Osteocyte (in vitro differentiated cells): ENCODE data around the gene HLA-G. TPM values are rescaled to one million over a fixed set of nuclear protein-coding genes. Genes with fewer than 3 reads are reported as not detected.
"Not testable (repeated sequence)": the region's sequence is repeated elsewhere in the genome, so short reads cannot be mapped to it uniquely, and the experiment has no call there.

Experiments
- DNase-seq: peaks from one replicate; pipeline ENCODE4 v3.0.0; 2021; ENCODE audit warnings: mixed read lengths; ENCODE audit not compliant: unreplicated experiment; ENCODE audit errors: extremely low spot score
- H3K27ac Mint-ChIP-seq: one replicate; pipeline ENCODE4 v1.8.0; 2021; ENCODE audit warnings: mild to moderate bottlenecking, mixed read lengths; ENCODE audit not compliant: unreplicated experiment
- H3K27me3 Mint-ChIP-seq: one replicate; pipeline ENCODE4 v1.8.0; 2021; ENCODE audit warnings: mixed read lengths; ENCODE audit not compliant: unreplicated experiment
- H3K36me3 Mint-ChIP-seq: one replicate; pipeline ENCODE4 v1.8.0; 2021; ENCODE audit warnings: mixed read lengths; ENCODE audit not compliant: unreplicated experiment
- H3K4me1 Mint-ChIP-seq: one replicate; pipeline ENCODE4 v1.8.0; 2021; ENCODE audit warnings: mixed read lengths; ENCODE audit not compliant: unreplicated experiment
- H3K4me3 Mint-ChIP-seq: one replicate; pipeline ENCODE4 v1.8.0; 2021; ENCODE audit warnings: mild to moderate bottlenecking, moderate library complexity, mixed read lengths; ENCODE audit not compliant: unreplicated experiment
- H3K9me3 Mint-ChIP-seq: one replicate; pipeline ENCODE4 v1.8.0; 2021; ENCODE audit warnings: mixed read lengths; ENCODE audit not compliant: unreplicated experiment
- total RNA-seq: library from RNA; stranded (reverse); gene quantifications from 2 replicates; pipeline ENCODE4 v1.2.1, GENCODE V29; 2021
- TF ChIP-seq, protein P1 (sequence below): fragments of 200-600 bp; sonication (generic); IDR thresholded peaks from 2 replicates; pipeline ENCODE4 v1.5.0; 2021; ENCODE audit warnings: antibody characterized with exemption, mild to moderate bottlenecking, moderate library complexity

HLA-G gene
- total RNA-seq, 1 donor from 2014 or later = 0.32 TPM

- Mint-ChIP-seq H3K9me3 (no peaks in the 10 kb centered on the region), H3K4me1 (no peaks in the 10 kb centered on the region), H3K36me3 (no peaks in the 10 kb centered on the region), H3K27ac (no peak overlapping the region), H3K4me3 (no peak overlapping the region), H3K27me3 (no peaks in the 10 kb centered on the region)
- TF ChIP-seq, protein P1, sequence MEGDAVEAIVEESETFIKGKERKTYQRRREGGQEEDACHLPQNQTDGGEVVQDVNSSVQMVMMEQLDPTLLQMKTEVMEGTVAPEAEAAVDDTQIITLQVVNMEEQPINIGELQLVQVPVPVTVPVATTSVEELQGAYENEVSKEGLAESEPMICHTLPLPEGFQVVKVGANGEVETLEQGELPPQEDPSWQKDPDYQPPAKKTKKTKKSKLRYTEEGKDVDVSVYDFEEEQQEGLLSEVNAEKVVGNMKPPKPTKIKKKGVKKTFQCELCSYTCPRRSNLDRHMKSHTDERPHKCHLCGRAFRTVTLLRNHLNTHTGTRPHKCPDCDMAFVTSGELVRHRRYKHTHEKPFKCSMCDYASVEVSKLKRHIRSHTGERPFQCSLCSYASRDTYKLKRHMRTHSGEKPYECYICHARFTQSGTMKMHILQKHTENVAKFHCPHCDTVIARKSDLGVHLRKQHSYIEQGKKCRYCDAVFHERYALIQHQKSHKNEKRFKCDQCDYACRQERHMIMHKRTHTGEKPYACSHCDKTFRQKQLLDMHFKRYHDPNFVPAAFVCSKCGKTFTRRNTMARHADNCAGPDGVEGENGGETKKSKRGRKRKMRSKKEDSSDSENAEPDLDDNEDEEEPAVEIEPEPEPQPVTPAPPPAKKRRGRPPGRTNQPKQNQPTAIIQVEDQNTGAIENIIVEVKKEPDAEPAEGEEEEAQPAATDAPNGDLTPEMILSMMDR = no peak
- no peak for DNase-seq
These were observed 47.6 kb downstream of the HLA-G start for GRCh38 chr6:29875257-29875656.

- not testable (repeated sequence) for H3K4me1 Mint-ChIP-seq, DNase-seq, H3K27ac Mint-ChIP-seq, H3K36me3 Mint-ChIP-seq, H3K27me3 Mint-ChIP-seq, H3K9me3 Mint-ChIP-seq, H3K4me3 Mint-ChIP-seq
These were observed 48.1 kb downstream of the HLA-G start for GRCh38 chr6:29875734-29876133.

Other genes with a start within 250 kb of the HLA-G start
- not detected in 2 replicates for gene OR2H2, start 242.7 kb upstream of the HLA-G start, total RNA-seq
- gene GABBR1, start 194.6 kb upstream of the HLA-G start, total RNA-seq = 80.4 and 93.6 TPM in 2 replicates
- not detected in 2 replicates for gene MOG, start 170.7 kb upstream of the HLA-G start, total RNA-seq
- gene ZFP57, start 146.7 kb upstream of the HLA-G start, total RNA-seq = not detected in 2 replicates
- 11.4 and 12.5 TPM in 2 replicates for gene HLA-F, start 104.4 kb upstream of the HLA-G start, total RNA-seq
- gene HLA-A, start 114.7 kb downstream of the HLA-G start, total RNA-seq = 293 and 316 TPM in 2 replicates
- gene POLR1H, start 233.4 kb downstream of the HLA-G start, total RNA-seq = 20.1 and 20.4 TPM in 2 replicates
- gene PPP1R11, start 239.4 kb downstream of the HLA-G start, total RNA-seq = 46.8 and 52.9 TPM in 2 replicates
- not detected in 2 replicates for gene RNF39, start 247.9 kb downstream of the HLA-G start, total RNA-seq